ENCODE data around the gene MTR.

Gene MTR

DNA sequence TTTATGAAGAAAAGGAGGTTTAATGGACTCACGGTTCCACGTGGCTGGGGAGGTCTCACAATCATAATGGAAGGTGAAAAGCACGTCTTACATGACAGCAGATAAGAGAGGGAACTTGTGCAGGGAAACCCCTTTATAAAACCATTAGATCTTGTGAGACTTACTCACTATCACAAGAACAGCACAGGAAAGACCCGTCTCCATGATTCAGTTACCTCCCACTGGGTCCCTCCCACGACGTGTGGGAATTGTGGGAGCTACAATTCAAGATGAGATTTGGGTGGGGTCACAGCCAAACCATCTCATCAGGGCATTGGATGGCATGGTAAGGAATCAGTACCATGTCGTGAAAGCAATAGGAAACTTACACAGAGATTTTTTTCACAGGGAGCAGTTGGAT lies 63.1 kb downstream of the MTR start:
- TF ChIP-seq, protein P1, sequence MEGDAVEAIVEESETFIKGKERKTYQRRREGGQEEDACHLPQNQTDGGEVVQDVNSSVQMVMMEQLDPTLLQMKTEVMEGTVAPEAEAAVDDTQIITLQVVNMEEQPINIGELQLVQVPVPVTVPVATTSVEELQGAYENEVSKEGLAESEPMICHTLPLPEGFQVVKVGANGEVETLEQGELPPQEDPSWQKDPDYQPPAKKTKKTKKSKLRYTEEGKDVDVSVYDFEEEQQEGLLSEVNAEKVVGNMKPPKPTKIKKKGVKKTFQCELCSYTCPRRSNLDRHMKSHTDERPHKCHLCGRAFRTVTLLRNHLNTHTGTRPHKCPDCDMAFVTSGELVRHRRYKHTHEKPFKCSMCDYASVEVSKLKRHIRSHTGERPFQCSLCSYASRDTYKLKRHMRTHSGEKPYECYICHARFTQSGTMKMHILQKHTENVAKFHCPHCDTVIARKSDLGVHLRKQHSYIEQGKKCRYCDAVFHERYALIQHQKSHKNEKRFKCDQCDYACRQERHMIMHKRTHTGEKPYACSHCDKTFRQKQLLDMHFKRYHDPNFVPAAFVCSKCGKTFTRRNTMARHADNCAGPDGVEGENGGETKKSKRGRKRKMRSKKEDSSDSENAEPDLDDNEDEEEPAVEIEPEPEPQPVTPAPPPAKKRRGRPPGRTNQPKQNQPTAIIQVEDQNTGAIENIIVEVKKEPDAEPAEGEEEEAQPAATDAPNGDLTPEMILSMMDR (IDR thresholded peaks at IDR 0.05) = no peak

DNA sequence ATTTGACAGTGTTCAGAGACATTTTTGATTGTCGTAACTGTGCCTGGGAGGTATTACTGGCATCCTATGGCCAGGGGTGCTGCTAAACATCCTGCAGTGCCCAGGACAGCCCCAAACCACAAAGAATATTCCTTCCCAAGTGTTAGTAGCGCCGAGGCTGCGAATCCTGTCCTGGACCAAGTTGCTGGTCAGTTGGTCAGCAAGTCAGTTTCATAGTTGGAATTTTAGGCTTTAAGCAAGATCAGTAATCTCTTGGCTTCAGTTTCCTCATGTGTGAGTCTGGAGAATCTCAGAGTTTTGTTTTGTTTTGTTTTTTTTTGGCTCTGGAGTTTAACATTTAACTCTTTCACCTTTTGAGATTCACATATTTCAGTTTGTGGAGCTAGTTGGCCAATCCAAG lies 65.0 kb downstream of the MTR start:
- TF ChIP-seq, protein P1 (IDR thresholded peaks at IDR 0.05) = no peak

DNA sequence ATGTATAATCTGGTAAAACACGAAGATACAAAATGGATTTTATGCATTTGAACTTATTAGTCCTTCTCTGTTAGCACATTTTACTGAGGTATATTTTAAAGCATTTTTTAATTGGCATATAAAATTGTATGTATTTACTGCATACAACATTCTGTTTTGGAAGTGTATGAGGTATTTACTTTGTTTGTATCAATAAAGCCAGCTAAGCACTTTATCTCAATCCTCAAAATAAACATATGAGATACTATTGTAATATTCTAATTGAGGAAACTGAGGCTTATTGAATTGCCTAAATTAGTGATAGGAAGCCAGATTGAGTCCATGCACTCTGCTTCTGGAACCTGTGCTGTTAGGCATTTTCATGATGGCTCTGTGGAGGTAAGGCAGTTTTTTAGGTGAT lies 65.6 kb downstream of the MTR start:
- TF ChIP-seq, protein P1 (IDR thresholded peaks at IDR 0.05) = no peak

DNA sequence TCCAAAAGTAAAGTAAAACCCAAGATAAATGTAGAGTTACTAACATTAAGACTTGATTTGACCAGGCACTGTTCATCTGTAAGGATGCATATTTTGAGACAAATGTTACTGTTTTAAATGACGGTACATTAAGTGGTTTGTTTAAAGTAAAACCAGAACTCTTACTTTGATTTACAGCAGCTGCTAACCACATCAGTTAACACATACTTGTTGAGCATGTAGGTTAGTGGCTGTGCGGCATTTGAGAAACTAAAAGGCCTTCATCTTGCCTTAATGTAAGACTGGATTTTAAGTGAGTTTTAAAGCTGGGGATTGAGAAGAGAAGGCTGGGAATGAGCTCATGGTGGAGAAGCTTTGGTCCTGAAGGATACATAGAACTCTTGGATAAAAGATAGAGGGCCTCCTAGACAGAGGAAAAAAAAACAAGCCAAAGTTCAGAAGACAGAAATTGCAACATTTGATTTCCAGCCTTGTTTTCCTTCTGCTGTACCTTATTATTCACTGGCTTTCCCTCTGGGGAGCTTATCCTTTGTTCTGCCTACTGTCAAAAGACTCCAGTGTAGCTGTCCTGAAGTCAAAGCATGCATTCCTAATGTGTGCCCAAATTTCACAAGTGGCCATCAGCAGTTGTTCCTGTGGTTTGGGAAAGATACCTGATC lies 66.6 kb downstream of the MTR start:
- TF ChIP-seq, protein P1 (IDR thresholded peaks at IDR 0.05) = no peak

DNA sequence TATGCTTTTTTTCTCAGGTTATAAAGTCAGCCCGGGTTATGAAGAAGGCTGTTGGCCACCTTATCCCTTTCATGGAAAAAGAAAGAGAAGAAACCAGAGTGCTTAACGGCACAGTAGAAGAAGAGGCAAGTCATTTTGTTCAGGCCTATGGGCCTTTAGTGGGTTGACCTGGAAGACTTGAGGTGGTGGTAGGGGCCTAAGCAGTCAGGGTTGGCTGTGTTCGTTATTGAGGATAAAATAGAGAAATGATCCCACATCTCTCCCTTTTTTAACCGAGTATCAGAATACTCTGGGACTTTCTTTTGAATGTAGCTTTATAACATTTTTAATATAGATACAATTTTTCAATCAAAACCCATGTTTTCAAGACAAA lies 67.1 kb downstream of the MTR start:
- TF ChIP-seq, protein P1 (IDR thresholded peaks at IDR 0.05) = no peak

DNA sequence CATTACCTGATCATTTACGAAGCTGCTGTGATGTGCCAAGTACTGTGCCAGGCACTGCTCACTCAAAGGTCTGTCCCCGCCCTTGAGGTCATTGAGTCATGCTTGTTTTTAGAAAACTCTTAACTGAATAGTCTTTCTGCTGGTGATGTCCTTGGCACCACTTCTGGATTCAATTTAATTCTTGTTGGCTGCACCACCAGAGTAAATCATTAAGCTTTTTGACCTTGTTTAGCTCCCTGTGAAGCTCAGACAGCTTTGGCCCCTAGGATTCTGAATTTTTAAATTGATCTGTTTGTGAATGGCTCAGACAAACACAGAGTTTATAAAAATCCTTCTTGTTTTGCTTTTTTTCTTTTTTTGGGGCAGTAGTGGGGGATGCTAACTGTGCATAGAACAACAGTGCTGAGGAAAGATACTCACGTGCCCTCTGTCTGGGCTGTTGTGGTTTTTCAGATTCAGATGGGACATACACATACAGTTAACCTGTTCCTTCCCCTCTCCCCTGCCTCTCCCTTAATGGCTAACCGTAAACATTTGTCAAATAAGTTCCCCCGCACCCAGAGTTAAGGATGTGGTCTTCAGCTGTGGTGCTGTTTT lies 67.6 kb downstream of the MTR start:
- TF ChIP-seq, protein P1 (IDR thresholded peaks at IDR 0.05) = no peak

DNA sequence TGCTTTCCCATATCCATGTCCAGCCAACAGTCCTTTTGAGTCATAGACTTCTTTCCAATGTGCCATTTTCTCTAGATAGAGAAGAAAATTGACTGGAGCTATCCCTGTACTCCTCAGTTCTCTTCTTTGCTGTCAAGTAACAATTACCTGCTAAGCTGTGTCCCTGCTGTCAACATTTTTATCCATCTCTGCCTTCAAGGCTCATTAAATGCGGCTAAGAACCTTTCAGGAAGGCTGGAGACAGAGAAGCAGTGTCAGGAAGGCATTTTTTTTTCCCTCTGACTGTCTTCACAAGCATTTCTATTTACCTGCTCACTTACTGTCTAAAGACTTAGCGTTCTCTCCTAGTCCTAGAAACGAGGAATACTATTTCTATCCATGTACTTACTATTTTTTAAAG lies 69.1 kb downstream of the MTR start:
- TF ChIP-seq, protein P1 (IDR thresholded peaks at IDR 0.05) = no peak
